B cell (primary cell): ENCODE data around the gene CDC5L. TPM values are rescaled to one million over a fixed set of nuclear protein-coding genes. Genes with fewer than 3 reads are reported as not detected.

Source experiments
- ATAC-seq: fragments of 200-7000 bp; cut with Tn5 transposase; one replicate; pipeline ENCODE4 v1.10.0; 2021; ENCODE audit warnings: low read depth, mild to moderate bottlenecking, moderate number of reproducible peaks, moderate library complexity
- CTCF ChIA-PET: fragments of 350-600 bp; sonication (Branson Sonifier 250); formaldehyde crosslinking; loops from one replicate; lab custom pipeline; 2021; ENCODE audit warnings: antibody characterized with exemption, inconsistent platforms; lab: Charles Lee
- POLR2A ChIA-PET: fragments of 350-600 bp; sonication (Branson Sonifier 250); formaldehyde crosslinking; loops from one replicate; lab custom pipeline; 2021; ENCODE audit warnings: antibody characterized with exemption; lab: Charles Lee
- DNase-seq: peaks from one replicate; pipeline ENCODE4 v3.0.0; 2013
- H2AFZ ChIP-seq: 2 replicates; pipeline ENCODE4 v1.6.1; 2012; ENCODE audit warnings: mild to moderate bottlenecking, low read depth, low read length; ENCODE audit not compliant: insufficient read depth, poor library complexity, severe bottlenecking
- H3K27ac ChIP-seq, 2 donors: 1 replicate in 1 of 2; 2 replicates in 1 of 2; pipeline ENCODE4 v1.5.1; 2012 to 2013; ENCODE audit warnings: low read length in 2 of 2, mild to moderate bottlenecking in 2 of 2, moderate library complexity in 1 of 2
- H3K27me3 ChIP-seq, 4 experiments: fragments of 200-600 bp in 1 of 4; sonication (generic) in 1 of 4; replicated peaks in 1 of 4; 1 replicate in 2 of 4; 2 replicates in 2 of 4; pipeline versions ENCODE4 v1.6.1 to v1.7.0; 2013 to 2016; ENCODE audit warnings: low read length in 3 of 4, mild to moderate bottlenecking in 2 of 4, mixed read lengths in 1 of 4, moderate library complexity in 1 of 4; ENCODE audit not compliant: insufficient read depth in 4 of 4, control insufficient read depth in 3 of 4; ENCODE audit errors: control extremely low read depth in 1 of 4
- H3K36me3 ChIP-seq, 2 experiments: replicated peaks in 1 of 2; 1 replicate in 1 of 2; 2 replicates in 1 of 2; pipeline versions ENCODE4 v1.6.1 to v1.7.1; 2013; ENCODE audit warnings: low read length in 1 of 2; ENCODE audit not compliant: insufficient read depth in 2 of 2, control insufficient read depth in 1 of 2; ENCODE audit errors: control extremely low read depth in 1 of 2, extremely low read depth in 1 of 2
- H3K4me1 ChIP-seq, 2 donors: fragments of 200-600 bp in 1 of 2; sonication (generic) in 1 of 2; 1 replicate in 1 of 2; 2 replicates in 1 of 2; pipeline versions ENCODE4 v1.5.1 to v1.6.1; 2013 to 2017; ENCODE audit warnings: low read length in 2 of 2; ENCODE audit not compliant: control insufficient read depth in 2 of 2, insufficient read depth in 2 of 2
- H3K4me2 ChIP-seq: replicated peaks from 2 replicates; pipeline ENCODE3; 2012; ENCODE audit warnings: mild to moderate bottlenecking, low read depth, low read length; ENCODE audit not compliant: poor library complexity, severe bottlenecking
- H3K4me3 ChIP-seq, 5 experiments: fragments of 200-600 bp in 1 of 5; sonication (generic) in 1 of 5; 1 replicate in 3 of 5; 2 replicates in 2 of 5; pipeline versions ENCODE4 v1.5.1 to v1.7.0; 2011 to 2016; ENCODE audit warnings: low read length in 4 of 5, mild to moderate bottlenecking in 4 of 5, low read depth in 2 of 5, control low read depth in 1 of 5, moderate library complexity in 1 of 5; ENCODE audit not compliant: insufficient read depth in 1 of 5; ENCODE audit errors: control extremely low read depth in 1 of 5, extremely low read depth in 1 of 5
- H3K79me2 ChIP-seq: fragments of 200-600 bp; sonication (generic); one replicate; pipeline ENCODE4 v1.6.0; 2016; ENCODE audit warnings: low read length; ENCODE audit not compliant: control insufficient read depth, insufficient read depth
- H3K9ac ChIP-seq: fragments of 200-600 bp; sonication (generic); 2 replicates; pipeline ENCODE4 v1.6.1; 2017; ENCODE audit warnings: mild to moderate bottlenecking, low read length, moderate library complexity
- H3K9me3 ChIP-seq, 3 donors: one replicate each; pipeline versions ENCODE4 v1.6.1 to v1.7.1; 2013; ENCODE audit warnings: low read length in 2 of 3; ENCODE audit not compliant: control insufficient read depth in 2 of 3, insufficient read depth in 1 of 3; ENCODE audit errors: control extremely low read depth in 1 of 3
- H4K20me1 ChIP-seq: 2 replicates; pipeline ENCODE4 v1.6.0; 2012; ENCODE audit warnings: mild to moderate bottlenecking, low read length; ENCODE audit not compliant: insufficient read depth, control insufficient read depth, poor library complexity, severe bottlenecking
- H3K27ac Mint-ChIP-seq: one replicate; pipeline ENCODE4 v1.8.0; 2021; ENCODE audit warnings: mixed read lengths
- H3K27me3 Mint-ChIP-seq: one replicate; pipeline ENCODE4 v1.8.0; 2021; ENCODE audit warnings: mixed read lengths
- H3K4me1 Mint-ChIP-seq: one replicate; pipeline ENCODE4 v1.8.0; 2021; ENCODE audit warnings: mixed read lengths
- H3K4me3 Mint-ChIP-seq: one replicate; pipeline ENCODE4 v1.8.0; 2021; ENCODE audit warnings: mixed read lengths
- H3K9me3 Mint-ChIP-seq: one replicate; pipeline ENCODE4 v1.8.0; 2022; ENCODE audit warnings: mixed read lengths; ENCODE audit not compliant: insufficient read depth
- CTCF ChIP-seq: fragments of 200-600 bp; IDR thresholded peaks from one replicate; pipeline ENCODE4 v1.8.0; 2022; ENCODE audit warnings: antibody characterized with exemption, mild to moderate bottlenecking
- EZH2 ChIP-seq: IDR thresholded peaks from 2 replicates; pipeline ENCODE4 v1.6.1; 2012; ENCODE audit warnings: borderline replicate concordance, low read depth, mild to moderate bottlenecking, moderate library complexity, low read length; ENCODE audit not compliant: insufficient read depth, poor library complexity, severe bottlenecking
- WGBS: methylation state at CpG from one replicate; pipeline ENCODE4 v1.1.5; 2013; ENCODE audit warnings: missing lambda C conversion rate; ENCODE audit not compliant: insufficient coverage; 5-methylcytosine and 5-hydroxymethylcytosine counted together
- intact Hi-C: fragments of 100-400 bp; cut with micrococcal nuclease; formaldehyde crosslinking; loops from one replicate; pipeline ENCODE4 v1.10.0; 2022
- polyA plus RNA-seq: library from polyadenylated mRNA; depleted of rRNA; stranded (reverse); fragments of >200 nt; gene quantifications from 2 replicates; pipeline ENCODE4 v1.2.3, GENCODE V29; 2012
- total RNA-seq, 2 donors: library from RNA; stranded (reverse); fragments of 120-200 nt in 1 of 2; gene quantifications; 1 replicate in 1 of 2; 2 replicates in 1 of 2; pipeline versions ENCODE4 v1.2.3 to v1.2.4, GENCODE V29; 2013 to 2022

CDC5L gene
- total and polyA plus RNA-seq, 2 donors (not counting 1 experiment from before 2014, with no cell fraction given): 4.1 to 22.2 TPM

GRCh38 chr6:44457596-44457995 is 70.1 kb downstream of the CDC5L start:
- Histone ChIP-seq H3K4me1 (no peaks in the 10 kb centered on the region), H3K27ac (no peak overlapping the region), H2AFZ (no peak overlapping the region), H3K27me3 (peaks cover 0 to 5% (median 3%) of the 10 kb centered on the region in 4 experiments), H3K9me3 (no peaks in the 10 kb centered on the region), H4K20me1 (no peaks in the 10 kb centered on the region), H3K36me3 (peaks cover under 1 to 7% of the 10 kb centered on the region in 2 experiments), H3K79me2 (no peaks in the 10 kb centered on the region), H3K4me3 (no peak overlapping the region), H3K4me2 (no peak overlapping the region), H3K9ac (no peak overlapping the region)
- no peak overlapping the region for H3K27ac Mint-ChIP-seq
- TF ChIP-seq EZH2: no peak
- no peak for TF ChIP-seq CTCF
- ATAC-seq (no peak), DNase-seq (no peak)
- POLR2A ChIA-PET: no interaction called here
- intact Hi-C loops: loop anchor here (2.0 to 5.0 kb wide), 2 partner anchors 27 to 285 kb away; no protein-coding TSS in a partner anchor
- H3K4me3 Mint-ChIP-seq: no peak overlapping the region
- CTCF ChIA-PET: interaction anchor here (0.6 to 4.3 kb wide), 4 partner anchors 19 to 1748 kb away, joined by 3 to 24 read pairs (median 6); no protein-coding TSS in a partner anchor
- no peaks in the 10 kb centered on the region for H3K4me1 Mint-ChIP-seq
- 89% methylated on average over 9 of the region's 9 CpGs for WGBS
- H3K9me3 Mint-ChIP-seq: no peaks in the 10 kb centered on the region
- peaks cover 20% of the 10 kb centered on the region for H3K27me3 Mint-ChIP-seq

- no peaks in the 10 kb centered on the region for H3K9me3 Mint-ChIP-seq
- Histone ChIP-seq H3K27ac (no peak overlapping the region), H3K79me2 (no peaks in the 10 kb centered on the region), H2AFZ (no peak overlapping the region), H3K9ac (no peak overlapping the region), H3K9me3 (no peaks in the 10 kb centered on the region), H3K4me3 (no peak overlapping the region), H4K20me1 (no peaks in the 10 kb centered on the region), H3K36me3 (no peaks in the 10 kb centered on the region), H3K27me3 (peaks cover 0 to 5% (median 3%) of the 10 kb centered on the region in 4 experiments), H3K4me2 (no peak overlapping the region), H3K4me1 (no peaks in the 10 kb centered on the region)
- no peak for DNase-seq
- no peak overlapping the region for H3K27ac Mint-ChIP-seq
- no peak overlapping the region for H3K4me3 Mint-ChIP-seq
- no peak for ATAC-seq
- ChIA-PET CTCF (interaction anchor here (0.6 to 4.3 kb wide), 3 partner anchors 18 to 1747 kb away, joined by 3 to 24 read pairs (median 9); no protein-coding TSS in a partner anchor), POLR2A (no interaction called here)
- peaks cover 20% of the 10 kb centered on the region for H3K27me3 Mint-ChIP-seq
- 85% methylated on average over 5 of the region's 6 CpGs for WGBS
- H3K4me1 Mint-ChIP-seq: no peaks in the 10 kb centered on the region
- TF ChIP-seq CTCF (no peak), EZH2 (no peak)
- intact Hi-C loops: loop anchor here (5.0 kb wide), 1 partner anchor 286 kb away; no protein-coding TSS in a partner anchor
These were observed 71.0 kb downstream of the CDC5L start for GRCh38 chr6:44458551-44458950.
